ENCODE measurements around the gene ZNF208. TPM values are rescaled to one million over a fixed set of nuclear protein-coding genes. Genes with fewer than 3 reads are reported as not detected.
"Not testable (repeated sequence)": the region's sequence is repeated elsewhere in the genome, so short reads cannot be mapped to it uniquely, and the experiment has no call there.

ZNF208 gene
- 1.4 TPM for polyA plus RNA-seq (ENCODE audit: insufficient read length)

- DNase-seq (ENCODE audit: low read depth): not testable (repeated sequence)
These were observed at the start of gene ZNF208 for GRCh38 chr19:22010437-22011143. Gene ZNF208 (minus strand): TSS chr19:22010943. CDS start chr19:22010794, 149 bp downstream.

- DNase-seq (ENCODE audit: low read depth): no peak
These were observed 41.9 kb upstream of the ZNF208 start for GRCh38 chr19:22052644-22053013.

GRCh38 chr19:22041151-22041550 lies 30.4 kb upstream of the ZNF208 start:
- DNase-seq (ENCODE audit: low read depth): not testable (repeated sequence)

- DNase-seq (ENCODE audit: low read depth): no peak
These were observed 19.9 kb upstream of the ZNF208 start for GRCh38 chr19:22030680-22031079.

GRCh38 chr19:22026687-22027086 lies 15.9 kb upstream of the ZNF208 start:
- DNase-seq (ENCODE audit: low read depth): no peak

- not testable (repeated sequence) for DNase-seq (ENCODE audit: low read depth)
These were observed 14.8 kb upstream of the ZNF208 start for GRCh38 chr19:22025539-22025938.

GRCh38 chr19:21970466-21970865 lies 40.3 kb downstream of the ZNF208 start:
- DNase-seq (ENCODE audit: low read depth): no peak

GRCh38 chr19:21947775-21948174 lies 63.0 kb downstream of the ZNF208 start:
- DNase-seq (ENCODE audit: low read depth): no peak

- DNase-seq (ENCODE audit: low read depth): no peak
These were observed 70.1 kb downstream of the ZNF208 start for GRCh38 chr19:21940684-21941083.

- DNase-seq (ENCODE audit: low read depth): no peak
These were observed 76.2 kb downstream of the ZNF208 start for GRCh38 chr19:21934593-21934992.

- DNase-seq (ENCODE audit: low read depth): no peak
These were observed 76.6 kb downstream of the ZNF208 start for GRCh38 chr19:21934131-21934530.

- no peak for DNase-seq (ENCODE audit: low read depth)
These were observed 88.5 kb downstream of the ZNF208 start for GRCh38 chr19:21922276-21922675.

GRCh38 chr19:21921691-21922180 lies 89.0 kb downstream of the ZNF208 start:
- no peak for DNase-seq (ENCODE audit: low read depth)

GRCh38 chr19:21915411-21915810 lies 95.3 kb downstream of the ZNF208 start:
- DNase-seq (ENCODE audit: low read depth): no peak

- DNase-seq (ENCODE audit: low read depth): no peak
These were observed 98.1 kb downstream of the ZNF208 start for GRCh38 chr19:21912654-21913053.

GRCh38 chr19:21910318-21910717 lies 100.4 kb downstream of the ZNF208 start:
- no peak for DNase-seq (ENCODE audit: low read depth)

- DNase-seq (ENCODE audit: low read depth): no peak
These were observed 102.7 kb downstream of the ZNF208 start for GRCh38 chr19:21908066-21908465.

- no peak for DNase-seq (ENCODE audit: low read depth)
These were observed 103.2 kb downstream of the ZNF208 start for GRCh38 chr19:21907516-21907915.

- DNase-seq (ENCODE audit: low read depth): no peak
These were observed 108.2 kb downstream of the ZNF208 start for GRCh38 chr19:21902571-21902970.

GRCh38 chr19:21901861-21902260 lies 108.9 kb downstream of the ZNF208 start:
- no peak for DNase-seq (ENCODE audit: low read depth)

GRCh38 chr19:21900401-21900800 lies 110.3 kb downstream of the ZNF208 start:
- no peak for DNase-seq (ENCODE audit: low read depth)

GRCh38 chr19:21891086-21891485 lies 119.7 kb downstream of the ZNF208 start:
- DNase-seq (ENCODE audit: low read depth): no peak

- not testable (repeated sequence) for DNase-seq (ENCODE audit: low read depth)
These were observed 120.7 kb downstream of the ZNF208 start for GRCh38 chr19:21890017-21890416.

- not testable (repeated sequence) for DNase-seq (ENCODE audit: low read depth)
These were observed 125.2 kb downstream of the ZNF208 start for GRCh38 chr19:21885516-21885915.
